Measurements from ENCODE around the gene SH3RF3. TPM values are rescaled to one million over a fixed set of nuclear protein-coding genes. Genes with fewer than 3 reads are reported as not detected.

The SH3RF3 gene
- total and polyA plus RNA-seq, 9 of the 15 experiments (the other 6 are each of a cell fraction or from before 2014, with no cell fraction given): 0.02 TPM; not detected in 8

DNA sequence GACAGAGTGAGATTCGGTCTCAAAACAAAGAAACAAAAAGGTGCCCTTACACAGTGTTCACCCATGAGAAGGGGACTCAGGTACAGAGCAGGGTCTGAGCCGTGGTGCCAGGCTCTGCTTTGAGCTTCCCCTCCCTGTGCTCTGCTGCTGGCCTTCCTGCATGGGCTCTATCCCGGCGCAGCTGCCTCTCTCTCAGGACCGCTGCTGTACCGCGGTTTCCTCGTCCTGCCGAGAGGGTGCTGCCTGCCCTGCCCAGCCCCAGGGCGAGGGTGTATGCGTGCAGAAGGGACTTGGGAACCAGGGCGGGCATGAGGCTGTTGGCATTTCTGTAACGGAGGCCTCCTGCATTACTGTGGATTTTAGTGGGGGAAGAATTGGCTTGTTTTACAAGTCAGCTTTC is 30.1 kb downstream of the SH3RF3 start:
- Histone ChIP-seq H3K9me3 (replicated peaks; ENCODE audit: control insufficient read depth, insufficient read depth, low read depth, low read length) (no peaks in the 10 kb centered on the region), H3K27ac (ENCODE audit: extremely low read depth, low read depth, low read length) (no peak overlapping the region), H3K9ac (ENCODE audit: insufficient read depth in 1 of 2, low read depth in 2 of 2, low read length in 2 of 2) (no peak overlapping the region; a peak in 1 of 4 replicates), H3K27me3 (ENCODE audit: control insufficient read depth in 2 of 2, insufficient read depth in 2 of 2, low read length in 2 of 2) (peaks cover 4 to 41% of the 10 kb centered on the region in 2 experiments; a peak in 4 of 5 replicates), H4K20me1 (replicated peaks; ENCODE audit: control insufficient read depth, insufficient read depth, low read length) (peaks cover 4% of the 10 kb centered on the region; the same call in 1 of the 2 replicates), H3K4me2 (ENCODE audit: insufficient read depth, low read length) (no peak overlapping the region), H2AFZ (ENCODE audit: low read depth, low read length) (no peak overlapping the region), H3K4me1 (replicated peaks in 1 of 2; ENCODE audit: control insufficient read depth in 2 of 2, insufficient read depth in 2 of 2, low read length in 2 of 2) (no peaks in the 10 kb centered on the region), H3K79me2 (ENCODE audit: control insufficient read depth, insufficient read depth, low read length) (no peaks in the 10 kb centered on the region), H3K4me3 (no peak overlapping the region), H3K9me1 (ENCODE audit: control insufficient read depth, insufficient read depth, low read length) (no peaks in the 10 kb centered on the region), H3K36me3 (ENCODE audit: control insufficient read depth, insufficient read depth, low read length) (no peaks in the 10 kb centered on the region)
- 0% methylated on average over 10 of the region's 13 CpGs for WGBS (ENCODE audit: insufficient coverage, low coverage, missing lambda C conversion rate)
- intact Hi-C loops (cut with micrococcal nuclease) (no loop called here), in situ Hi-C loops (cut with MboI) (no loop called here)
- no TSS peak for BruUV-seq (replicated peaks)
- FAIRE-seq (no peak), DNase-seq (ENCODE audit: extremely low read depth in 1 of 4, low spot score in 3 of 4) (no peak), ATAC-seq (no peak)
- ChIA-PET POLR2A (interaction anchor here (0.6 kb wide), 2 partner anchors 173 to 276 kb away, joined by 3 read pairs; no protein-coding TSS in a partner anchor), CTCF (ENCODE audit: low intra/inter-chr PET ratio) (no interaction called here)
- TF ChIP-seq NFXL1 (CRISPR knock-in tag; IDR thresholded peaks at IDR 0.05): no peak
- no peak for TF ChIP-seq KDM1A (IDR thresholded peaks at IDR 0.05)
- TF ChIP-seq SRSF7 (optimal IDR thresholded peaks at IDR 0.05; ENCODE audit: low read depth, low read length): no peak
- TF ChIP-seq ZNF785 (CRISPR knock-in tag; IDR thresholded peaks at IDR 0.05): no peak
- TF ChIP-seq, protein P1, sequence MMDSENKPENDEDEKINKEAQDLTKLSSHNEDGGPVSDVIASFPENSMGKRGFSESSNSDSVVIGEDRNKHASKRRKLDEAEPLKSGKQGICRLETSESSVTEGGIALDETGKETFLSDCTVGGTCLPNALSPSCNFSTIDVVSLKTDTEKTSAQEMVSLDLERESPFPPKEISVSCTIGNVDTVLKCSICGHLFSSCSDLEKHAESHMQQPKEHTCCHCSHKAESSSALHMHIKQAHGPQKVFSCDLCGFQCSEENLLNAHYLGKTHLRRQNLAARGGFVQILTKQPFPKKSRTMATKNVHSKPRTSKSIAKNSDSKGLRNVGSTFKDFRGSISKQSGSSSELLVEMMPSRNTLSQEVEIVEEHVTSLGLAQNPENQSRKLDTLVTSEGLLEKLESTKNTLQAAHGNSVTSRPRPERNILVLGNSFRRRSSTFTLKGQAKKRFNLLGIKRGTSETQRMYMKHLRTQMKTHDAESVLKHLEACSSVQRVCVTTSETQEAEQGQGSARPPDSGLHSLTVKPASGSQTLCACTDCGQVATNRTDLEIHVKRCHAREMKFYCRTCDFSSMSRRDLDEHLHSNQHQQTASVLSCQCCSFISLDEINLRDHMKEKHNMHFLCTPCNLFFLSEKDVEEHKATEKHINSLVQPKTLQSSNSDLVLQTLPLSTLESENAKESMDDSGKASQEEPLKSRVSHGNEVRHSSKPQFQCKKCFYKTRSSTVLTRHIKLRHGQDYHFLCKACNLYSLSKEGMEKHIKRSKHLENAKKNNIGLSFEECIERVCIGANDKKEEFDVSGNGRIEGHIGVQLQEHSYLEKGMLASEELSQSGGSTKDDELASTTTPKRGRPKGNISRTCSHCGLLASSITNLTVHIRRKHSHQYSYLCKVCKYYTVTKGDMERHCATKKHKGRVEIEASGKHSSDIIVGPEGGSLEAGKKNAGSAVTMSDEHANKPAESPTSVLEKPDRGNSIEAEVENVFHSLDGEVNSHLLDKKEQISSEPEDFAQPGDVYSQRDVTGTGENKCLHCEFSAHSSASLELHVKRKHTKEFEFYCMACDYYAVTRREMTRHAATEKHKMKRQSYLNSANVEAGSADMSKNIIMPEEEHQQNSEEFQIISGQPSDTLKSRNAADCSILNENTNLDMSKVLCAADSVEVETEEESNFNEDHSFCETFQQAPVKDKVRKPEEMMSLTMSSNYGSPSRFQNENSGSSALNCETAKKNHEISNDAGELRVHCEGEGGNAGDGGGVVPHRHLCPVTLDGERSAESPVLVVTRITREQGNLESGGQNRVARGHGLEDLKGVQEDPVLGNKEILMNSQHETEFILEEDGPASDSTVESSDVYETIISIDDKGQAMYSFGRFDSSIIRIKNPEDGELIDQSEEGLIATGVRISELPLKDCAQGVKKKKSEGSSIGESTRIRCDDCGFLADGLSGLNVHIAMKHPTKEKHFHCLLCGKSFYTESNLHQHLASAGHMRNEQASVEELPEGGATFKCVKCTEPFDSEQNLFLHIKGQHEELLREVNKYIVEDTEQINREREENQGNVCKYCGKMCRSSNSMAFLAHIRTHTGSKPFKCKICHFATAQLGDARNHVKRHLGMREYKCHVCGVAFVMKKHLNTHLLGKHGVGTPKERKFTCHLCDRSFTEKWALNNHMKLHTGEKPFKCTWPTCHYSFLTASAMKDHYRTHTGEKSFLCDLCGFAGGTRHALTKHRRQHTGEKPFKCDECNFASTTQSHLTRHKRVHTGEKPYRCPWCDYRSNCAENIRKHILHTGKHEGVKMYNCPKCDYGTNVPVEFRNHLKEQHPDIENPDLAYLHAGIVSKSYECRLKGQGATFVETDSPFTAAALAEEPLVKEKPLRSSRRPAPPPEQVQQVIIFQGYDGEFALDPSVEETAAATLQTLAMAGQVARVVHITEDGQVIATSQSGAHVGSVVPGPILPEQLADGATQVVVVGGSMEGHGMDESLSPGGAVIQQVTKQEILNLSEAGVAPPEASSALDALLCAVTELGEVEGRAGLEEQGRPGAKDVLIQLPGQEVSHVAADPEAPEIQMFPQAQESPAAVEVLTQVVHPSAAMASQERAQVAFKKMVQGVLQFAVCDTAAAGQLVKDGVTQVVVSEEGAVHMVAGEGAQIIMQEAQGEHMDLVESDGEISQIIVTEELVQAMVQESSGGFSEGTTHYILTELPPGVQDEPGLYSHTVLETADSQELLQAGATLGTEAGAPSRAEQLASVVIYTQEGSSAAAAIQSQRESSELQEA (IDR thresholded peaks at IDR 0.05; ENCODE audit: low read depth): no peak
- no peak for TF ChIP-seq ZNF75A (CRISPR knock-in tag; IDR thresholded peaks at IDR 0.05)
- TF ChIP-seq BRCA1 (IDR thresholded peaks at IDR 0.05): no peak
- no peak for TF ChIP-seq BRCA1 (CRISPR knock-in tag; IDR thresholded peaks at IDR 0.05)
- TF ChIP-seq, protein P2, sequence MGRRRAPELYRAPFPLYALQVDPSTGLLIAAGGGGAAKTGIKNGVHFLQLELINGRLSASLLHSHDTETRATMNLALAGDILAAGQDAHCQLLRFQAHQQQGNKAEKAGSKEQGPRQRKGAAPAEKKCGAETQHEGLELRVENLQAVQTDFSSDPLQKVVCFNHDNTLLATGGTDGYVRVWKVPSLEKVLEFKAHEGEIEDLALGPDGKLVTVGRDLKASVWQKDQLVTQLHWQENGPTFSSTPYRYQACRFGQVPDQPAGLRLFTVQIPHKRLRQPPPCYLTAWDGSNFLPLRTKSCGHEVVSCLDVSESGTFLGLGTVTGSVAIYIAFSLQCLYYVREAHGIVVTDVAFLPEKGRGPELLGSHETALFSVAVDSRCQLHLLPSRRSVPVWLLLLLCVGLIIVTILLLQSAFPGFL (CRISPR knock-in tag; IDR thresholded peaks at IDR 0.05): no peak
- no peak for TF ChIP-seq SIN3B (IDR thresholded peaks at IDR 0.05; ENCODE audit: low read depth)
- no peak for TF ChIP-seq NONO (IDR thresholded peaks at IDR 0.05; ENCODE audit: low read depth in 2 of 2, low read length in 1 of 2)
- TF ChIP-seq POLR2B (IDR thresholded peaks at IDR 0.05; ENCODE audit: low read depth, partially characterized antibody): no peak
- TF ChIP-seq GABPB2 (CRISPR knock-in tag; conservative IDR thresholded peaks at IDR 0.05): no peak
- no peak for TF ChIP-seq NCOR1 (IDR thresholded peaks at IDR 0.05)
- no peak for TF ChIP-seq NR2F6 (CRISPR knock-in tag; IDR thresholded peaks at IDR 0.05)
